T-cell (primary cell): ENCODE measurements around the gene C8A. TPM values are rescaled to one million over a fixed set of nuclear protein-coding genes. Genes with fewer than 3 reads are reported as not detected.

Experiments used
- ATAC-seq, 4 experiments: fragments of 200-7000 bp in 3 of 4; fragments of 150-1000 bp in 1 of 4; cut with Tn5 transposase; replicated peaks in 1 of 4; 1 replicate in 3 of 4; 2 replicates in 1 of 4; pipeline ENCODE4 v1.10.0; 2021; ENCODE audit warnings: moderate library complexity in 3 of 4, mild to moderate bottlenecking in 2 of 4, moderate number of reproducible peaks in 1 of 4
- CTCF ChIA-PET, 2 donors: fragments of 300-600 bp; sonication (Branson Sonifier 250); formaldehyde crosslinking; loops; one replicate each; lab custom pipeline; 2022; ENCODE audit warnings: antibody characterized with exemption in 2 of 2; lab: Charles Lee
- POLR2A ChIA-PET, 2 donors: fragments of 300-600 bp; sonication (Branson Sonifier 250); formaldehyde crosslinking; loops; one replicate each; lab custom pipeline; 2022; ENCODE audit warnings: antibody characterized with exemption in 2 of 2; lab: Charles Lee
- DNase-seq, 35 experiments: peaks; one replicate each; pipeline versions ENCODE4 v3.0.0 to v3.0.0-alpha.2; 2013 to 2023
- H3K27ac ChIP-seq: one replicate; pipeline ENCODE4 v1.5.1; 2013; ENCODE audit warnings: low read length
- H3K27me3 ChIP-seq, 2 experiments: replicated peaks in 1 of 2; 1 replicate in 1 of 2; 2 replicates in 1 of 2; pipeline versions ENCODE4 v1.6.1 to v1.7.0; 2013; ENCODE audit warnings: low read length in 1 of 2, mixed read lengths in 1 of 2; ENCODE audit not compliant: control insufficient read depth in 2 of 2, insufficient read depth in 2 of 2; ENCODE audit errors: extremely low read depth in 1 of 2
- H3K36me3 ChIP-seq, 2 donors: 1 replicate in 1 of 2; 2 replicates in 1 of 2; pipeline versions ENCODE4 v1.6.1 to v1.7.0; 2013; ENCODE audit warnings: low read length in 1 of 2; ENCODE audit not compliant: control insufficient read depth in 2 of 2, insufficient read depth in 1 of 2; ENCODE audit errors: extremely low read depth in 1 of 2
- H3K4me1 ChIP-seq, 2 experiments: 1 replicate in 1 of 2; 2 replicates in 1 of 2; pipeline versions ENCODE4 v1.6.1 to v1.7.0; 2013; ENCODE audit warnings: low read length in 2 of 2, mixed read lengths in 1 of 2; ENCODE audit not compliant: insufficient read depth in 2 of 2, control insufficient read depth in 1 of 2; ENCODE audit errors: extremely low read depth in 1 of 2
- H3K4me3 ChIP-seq, 2 donors: 1 replicate in 1 of 2; 2 replicates in 1 of 2; pipeline versions ENCODE4 v1.5.1 to v1.7.0; 2013; ENCODE audit warnings: mild to moderate bottlenecking in 2 of 2, low read length in 1 of 2, moderate library complexity in 1 of 2; ENCODE audit not compliant: control insufficient read depth in 1 of 2; ENCODE audit errors: extremely low read depth in 1 of 2
- H3K9me3 ChIP-seq: 2 replicates; pipeline ENCODE4 v1.7.0; 2013
- H3K27ac Mint-ChIP-seq, 2 donors: one replicate each; pipeline ENCODE4 v1.8.0; 2020 to 2021; ENCODE audit warnings: mild to moderate bottlenecking in 2 of 2, mixed read lengths in 2 of 2
- H3K27me3 Mint-ChIP-seq, 2 donors: one replicate each; pipeline ENCODE4 v1.8.0; 2021 to 2022; ENCODE audit warnings: mixed read lengths in 2 of 2
- H3K36me3 Mint-ChIP-seq: one replicate; pipeline ENCODE4 v1.8.0; 2021; ENCODE audit warnings: mixed read lengths
- H3K4me1 Mint-ChIP-seq, 3 donors: one replicate each; pipeline ENCODE4 v1.8.0; 2020 to 2022; ENCODE audit warnings: mixed read lengths in 3 of 3, mild to moderate bottlenecking in 1 of 3
- H3K4me3 Mint-ChIP-seq, 3 donors: one replicate each; pipeline ENCODE4 v1.8.0; 2020 to 2022; ENCODE audit warnings: mild to moderate bottlenecking in 3 of 3, mixed read lengths in 3 of 3, moderate library complexity in 3 of 3
- H3K9me3 Mint-ChIP-seq, 3 donors: one replicate each; pipeline ENCODE4 v1.8.0; 2020 to 2022; ENCODE audit warnings: mixed read lengths in 3 of 3
- WGBS: methylation state at CpG from one replicate; pipeline ENCODE4 v1.1.5; 2013; ENCODE audit warnings: missing lambda C conversion rate; ENCODE audit not compliant: insufficient coverage; 5-methylcytosine and 5-hydroxymethylcytosine counted together
- total RNA-seq, 35 experiments: library from RNA in 6 of 35; stranded (reverse) in 6 of 35; fragments of 120-200 nt in 1 of 35; gene quantifications; one replicate each; pipeline versions ENCODE4 v1.2.1 to v1.2.4 and lab custom pipeline; 2013 to 2026

The C8A gene
- total RNA-seq, 5 donors from 2014 or later (not counting 1 experiment from before 2014, with no cell fraction given), result 0.12 TPM; not detected in 4

DNA sequence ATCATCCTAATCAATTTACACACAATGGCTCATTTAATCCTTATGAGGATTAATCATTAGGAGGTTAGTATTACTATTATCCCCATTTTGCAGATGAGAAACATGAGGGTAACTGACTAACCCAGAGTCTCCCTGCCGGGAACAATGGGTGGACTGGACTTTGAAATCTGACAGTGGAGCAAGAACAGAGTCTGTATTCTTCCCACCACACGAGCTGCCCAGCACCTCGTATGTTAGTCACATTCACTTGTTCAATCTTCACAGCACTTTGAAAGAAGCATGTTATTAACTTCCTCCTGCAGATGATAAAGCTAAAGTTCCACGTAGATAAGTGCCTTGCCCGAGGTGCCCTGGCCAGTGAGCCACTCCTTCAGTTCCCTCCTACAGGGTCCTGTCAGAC lies 98.8 kb downstream of the C8A start:
- POLR2A ChIA-PET, result no interaction called here
- Mint-ChIP-seq H3K4me1 (no peaks in the 10 kb centered on the region), H3K9me3 (no peaks in the 10 kb centered on the region), H3K4me3 (no peak overlapping the region), H3K27ac (no peak overlapping the region), H3K36me3 (no peaks in the 10 kb centered on the region), H3K27me3 (peaks cover 0 to 6% of the 10 kb centered on the region in 2 donors)
- CTCF ChIA-PET, result no interaction called here
- Histone ChIP-seq H3K36me3 (no peaks in the 10 kb centered on the region), H3K27ac (no peak overlapping the region), H3K27me3 (peaks cover 0 to 3% of the 10 kb centered on the region in 2 experiments), H3K4me1 (no peaks in the 10 kb centered on the region), H3K4me3 (no peak overlapping the region), H3K9me3 (no peaks in the 10 kb centered on the region)
- no peak for DNase-seq
- 51% methylated on average over 3 of the region's 5 CpGs for WGBS
- ATAC-seq, result no peak

DNA sequence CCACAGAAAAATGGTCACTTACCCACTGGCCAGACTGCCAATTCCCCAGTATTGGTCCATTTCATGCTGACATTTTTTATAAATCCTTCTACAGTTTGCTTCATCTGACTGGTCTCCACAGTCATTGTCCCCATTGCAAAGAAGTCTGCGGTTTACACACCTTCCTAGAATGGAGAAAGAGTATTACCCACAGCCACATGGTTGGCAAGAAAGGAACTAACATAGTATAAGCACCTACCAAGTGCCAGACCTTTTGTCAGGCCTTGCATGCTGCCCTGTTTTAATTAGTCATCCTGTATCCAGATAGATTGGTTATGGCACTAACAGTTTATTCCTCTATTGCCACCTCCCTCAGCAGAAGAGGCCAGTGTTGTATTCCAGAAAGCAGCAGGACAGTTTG lies 100.1 kb downstream of the C8A start:
- DNase-seq (no peak), ATAC-seq (no peak)
- Histone ChIP-seq H3K36me3 (no peaks in the 10 kb centered on the region), H3K27me3 (peaks cover 0 to 4% of the 10 kb centered on the region in 2 experiments), H3K9me3 (no peaks in the 10 kb centered on the region), H3K27ac (no peak overlapping the region), H3K4me3 (no peak overlapping the region), H3K4me1 (no peaks in the 10 kb centered on the region)
- ChIA-PET POLR2A (no interaction called here), CTCF (no interaction called here)
- peaks cover 0 to 5% (median 0%) of the 10 kb centered on the region in 3 donors for H3K9me3 Mint-ChIP-seq
- H3K4me1 Mint-ChIP-seq, result no peaks in the 10 kb centered on the region
- H3K27ac Mint-ChIP-seq, result no peak overlapping the region
- no peaks in the 10 kb centered on the region for H3K36me3 Mint-ChIP-seq
- H3K27me3 Mint-ChIP-seq, result peaks cover 0 to 10% of the 10 kb centered on the region in 2 donors
- no peak overlapping the region for H3K4me3 Mint-ChIP-seq
- no CpG with 5 or more reads among the region's 1 CpG for WGBS

DNA sequence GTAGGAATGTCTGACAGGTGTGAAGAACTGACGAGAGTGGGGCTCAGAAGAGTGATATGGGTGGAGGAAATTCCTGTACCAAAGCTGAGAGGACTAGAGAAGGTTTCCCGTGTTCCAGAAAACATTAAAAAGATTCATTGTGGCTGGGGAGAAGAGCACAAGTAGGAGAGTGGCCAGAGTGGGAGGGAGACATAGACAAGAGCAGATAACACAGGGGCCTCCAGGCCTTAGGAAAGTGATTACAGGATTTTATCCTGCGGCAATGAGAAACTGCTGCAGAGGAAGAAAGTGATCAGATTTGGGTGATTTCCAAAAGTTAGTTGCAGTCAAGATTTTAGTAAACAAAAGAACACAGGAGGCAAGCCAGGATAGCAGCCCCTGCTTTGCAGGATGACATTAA lies 103.3 kb downstream of the C8A start:
- DNase-seq (no peak), ATAC-seq (no peak)
- no peak overlapping the region for H3K27ac Mint-ChIP-seq
- Histone ChIP-seq H3K4me1 (no peaks in the 10 kb centered on the region), H3K27ac (no peak overlapping the region), H3K9me3 (no peaks in the 10 kb centered on the region), H3K4me3 (no peak overlapping the region), H3K36me3 (no peaks in the 10 kb centered on the region), H3K27me3 (peaks cover 0 to 6% of the 10 kb centered on the region in 2 experiments)
- H3K4me1 Mint-ChIP-seq, result no peaks in the 10 kb centered on the region
- POLR2A ChIA-PET, result no interaction called here
- CTCF ChIA-PET, result no interaction called here
- WGBS, result 75% methylated on average over 1 of the region's 3 CpGs
- peaks cover 0 to 10% of the 10 kb centered on the region in 2 donors for H3K27me3 Mint-ChIP-seq
- peaks cover 0 to 5% (median 0%) of the 10 kb centered on the region in 3 donors for H3K9me3 Mint-ChIP-seq
- no peak overlapping the region for H3K4me3 Mint-ChIP-seq
- H3K36me3 Mint-ChIP-seq, result no peaks in the 10 kb centered on the region

DNA sequence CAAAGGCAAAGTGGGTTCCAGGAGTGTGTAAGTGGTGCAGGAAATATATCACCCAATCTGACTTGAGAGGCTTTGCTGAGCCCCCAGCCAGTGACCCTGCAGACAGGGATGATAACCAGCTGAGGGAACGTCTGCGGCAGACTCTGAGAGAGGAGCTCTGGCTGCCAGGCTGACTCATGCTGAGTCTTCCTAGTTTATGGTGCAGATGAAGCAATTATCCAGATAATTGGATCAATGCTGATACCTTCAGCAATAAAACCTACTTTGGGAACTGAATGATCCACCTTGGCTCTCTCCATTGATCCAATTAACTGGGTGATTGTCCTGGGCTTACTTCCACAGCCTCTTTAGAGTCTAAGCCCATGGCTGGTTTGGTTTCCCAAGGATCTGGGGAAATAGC lies 103.9 kb downstream of the C8A start:
- no peak for DNase-seq
- no peaks in the 10 kb centered on the region for H3K36me3 Mint-ChIP-seq
- ChIA-PET CTCF (no interaction called here), POLR2A (no interaction called here)
- H3K4me3 ChIP-seq, result no peak overlapping the region
- H3K27ac Mint-ChIP-seq, result no peak overlapping the region
- no peaks in the 10 kb centered on the region for H3K36me3 ChIP-seq
- H3K27ac ChIP-seq, result no peak overlapping the region
- ATAC-seq, result no peak
- H3K9me3 Mint-ChIP-seq, result peaks cover 0 to 5% (median 0%) of the 10 kb centered on the region in 3 donors
- H3K4me1 Mint-ChIP-seq, result no peaks in the 10 kb centered on the region
- peaks cover 0 to 6% of the 10 kb centered on the region in 2 experiments for H3K27me3 ChIP-seq
- no peaks in the 10 kb centered on the region for H3K4me1 ChIP-seq
- WGBS, result no CpG with 5 or more reads among the region's 2 CpGs
- H3K4me3 Mint-ChIP-seq, result no peak overlapping the region
- no peaks in the 10 kb centered on the region for H3K9me3 ChIP-seq
- H3K27me3 Mint-ChIP-seq, result peaks cover 0 to 10% of the 10 kb centered on the region in 2 donors

DNA sequence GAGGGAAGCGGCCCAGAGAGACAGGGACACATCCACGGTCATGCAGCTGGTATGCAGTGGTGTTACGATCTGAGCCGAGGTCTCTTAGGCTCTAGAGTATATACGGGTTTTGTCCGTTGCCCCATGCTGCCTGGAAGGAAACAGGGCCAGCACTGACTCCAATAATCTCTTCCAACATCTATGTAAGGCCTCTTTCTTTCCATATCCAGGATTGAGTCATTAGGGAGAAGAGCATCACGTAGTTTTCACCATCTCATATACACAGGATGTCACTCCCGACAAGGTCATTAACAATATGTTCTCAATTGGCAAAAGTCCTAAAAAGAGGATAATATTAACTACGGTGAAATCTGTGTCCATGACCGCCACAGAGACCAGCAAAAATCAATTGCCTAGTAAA lies 106.8 kb downstream of the C8A start:
- Histone ChIP-seq H3K4me3 (no peak overlapping the region), H3K36me3 (no peaks in the 10 kb centered on the region), H3K27me3 (peaks cover 0 to 4% of the 10 kb centered on the region in 2 experiments), H3K9me3 (no peaks in the 10 kb centered on the region), H3K27ac (no peak overlapping the region), H3K4me1 (no peaks in the 10 kb centered on the region)
- Mint-ChIP-seq H3K4me3 (no peak overlapping the region), H3K36me3 (no peaks in the 10 kb centered on the region), H3K27me3 (peaks cover 3 to 13% of the 10 kb centered on the region in 2 donors), H3K4me1 (no peaks in the 10 kb centered on the region), H3K27ac (no peak overlapping the region), H3K9me3 (peaks cover 0 to 5% (median 0%) of the 10 kb centered on the region in 3 donors)
- 79% methylated on average over 4 of the region's 10 CpGs for whole genome bisulfite sequencing
- POLR2A ChIA-PET, result no interaction called here
- CTCF ChIA-PET, result no interaction called here
- ATAC-seq (no peak), DNase-seq (no peak)

DNA sequence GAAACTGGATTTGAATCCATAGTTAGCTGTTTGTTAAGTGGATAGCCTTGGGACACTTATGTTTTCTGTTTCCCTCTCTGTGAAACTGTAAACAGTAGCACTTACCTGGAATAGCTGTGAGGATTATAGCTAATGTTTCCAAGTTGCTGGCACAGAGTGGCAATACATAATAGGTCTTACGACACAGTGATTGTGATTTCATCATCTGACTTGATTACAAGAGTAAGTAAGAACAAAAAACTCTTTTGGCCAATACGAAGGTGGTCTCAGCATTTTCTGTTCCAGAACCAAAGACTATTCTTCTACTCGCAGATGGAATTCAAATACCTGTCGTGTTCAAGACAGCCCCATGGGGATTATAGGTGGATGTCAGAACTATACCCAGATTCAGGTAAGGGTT lies 109.1 kb downstream of the C8A start:
- Mint-ChIP-seq H3K9me3 (peaks cover 0 to 5% (median 0%) of the 10 kb centered on the region in 3 donors), H3K27me3 (peaks cover 3 to 7% of the 10 kb centered on the region in 2 donors), H3K4me1 (no peaks in the 10 kb centered on the region), H3K36me3 (no peaks in the 10 kb centered on the region), H3K4me3 (no peak overlapping the region), H3K27ac (no peak overlapping the region)
- H3K27ac ChIP-seq, result no peak overlapping the region
- CTCF ChIA-PET, result no interaction called here
- WGBS, result 60% methylated on average over 1 of the region's 4 CpGs
- H3K4me1 ChIP-seq, result no peaks in the 10 kb centered on the region
- POLR2A ChIA-PET, result interaction anchor here in 1 of 2 donors (0.8 kb wide), 1 partner anchor 12 kb away, joined by 7 read pairs; no protein-coding TSS in a partner anchor
- no peak for ATAC-seq
- H3K9me3 ChIP-seq, result no peaks in the 10 kb centered on the region
- peaks cover 0 to 2% of the 10 kb centered on the region in 2 experiments for H3K27me3 ChIP-seq
- H3K4me3 ChIP-seq, result no peak overlapping the region
- no peak for DNase-seq
- no peaks in the 10 kb centered on the region for H3K36me3 ChIP-seq
